GM19467 (cell line): ENCODE results near the gene WDR91.
"Not testable (repeated sequence)": the region's sequence is repeated elsewhere in the genome, so short reads cannot be mapped to it uniquely, and the experiment has no call there.

Experiments used
- ATAC-seq: cut with Tn5 transposase; IDR thresholded peaks from one replicate; pipeline ENCODE4 v1.9.1; 2021; ENCODE audit warnings: mild to moderate bottlenecking, moderate library complexity; ENCODE audit not compliant: unreplicated experiment

The WDR91 gene

DNA sequence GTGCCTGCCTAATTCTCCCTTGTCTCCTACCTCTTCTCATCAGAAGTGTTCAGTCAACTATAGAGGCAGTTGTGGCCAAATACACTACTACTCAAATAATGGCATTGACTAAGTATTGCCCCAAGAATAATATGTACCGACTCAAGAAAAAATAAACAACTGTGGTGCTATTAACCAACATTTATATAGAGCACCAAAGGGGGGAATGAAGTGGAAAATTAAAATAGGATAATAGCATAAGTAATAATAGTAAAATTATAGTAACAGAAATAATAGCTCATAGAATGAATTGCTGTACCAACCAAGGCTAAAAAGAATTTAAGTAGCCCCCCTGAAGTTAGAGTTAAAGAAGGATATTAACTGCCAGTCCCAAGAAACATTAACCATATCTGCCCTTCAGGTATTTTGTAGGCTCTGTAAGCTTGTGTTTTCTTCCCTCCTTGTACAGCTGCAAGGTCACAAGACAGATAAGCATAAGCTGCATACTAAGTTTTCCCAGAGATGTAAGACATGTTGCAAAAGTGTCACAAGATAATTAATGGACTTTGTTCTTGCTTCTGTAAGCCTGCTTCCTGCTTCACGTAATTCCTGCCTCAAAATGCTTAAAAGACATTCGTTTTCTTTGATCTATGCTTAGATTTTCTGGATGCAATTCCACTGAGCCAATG, 29.9 kb downstream of the WDR91 start:
- no peak for ATAC-seq

- no peak for ATAC-seq
Measured at GRCh38 chr7:135180122-135180521, 31.2 kb downstream of the WDR91 start.

DNA sequence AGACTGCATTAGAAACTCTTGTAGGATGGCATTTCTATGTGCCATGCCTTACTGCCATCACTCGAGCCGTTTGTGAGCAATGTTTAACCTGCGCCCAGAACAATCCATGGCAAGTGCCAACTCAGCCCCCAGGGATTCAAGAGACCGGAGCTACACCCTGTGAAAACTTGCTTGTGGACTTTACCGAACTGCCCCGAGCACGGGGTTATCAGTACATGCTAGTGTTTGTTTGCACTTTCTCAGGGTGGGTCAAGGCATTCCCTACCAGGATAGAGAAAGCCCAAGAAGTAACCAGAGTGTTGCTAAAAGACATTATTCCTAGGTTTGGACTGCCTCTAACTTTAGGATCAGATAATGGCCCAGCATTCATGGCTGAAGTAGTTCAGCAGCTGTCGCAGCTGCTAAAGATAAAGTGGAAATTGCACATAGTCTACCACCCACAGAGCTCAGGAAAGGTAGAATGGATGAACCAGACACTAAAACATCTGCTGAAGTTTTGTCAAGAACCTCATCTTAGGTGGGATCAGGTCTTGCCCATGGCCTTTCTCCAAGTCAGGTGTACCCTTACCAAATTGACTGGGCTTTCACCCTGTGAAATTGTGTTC, 31.9 kb downstream of the WDR91 start:
- ATAC-seq, result no peak

GRCh38 chr7:135178364-135178763, 33.0 kb downstream of the WDR91 start:
- ATAC-seq, result no peak

- no peak for ATAC-seq
Measured at GRCh38 chr7:135177028-135177696, 34.2 kb downstream of the WDR91 start.

DNA sequence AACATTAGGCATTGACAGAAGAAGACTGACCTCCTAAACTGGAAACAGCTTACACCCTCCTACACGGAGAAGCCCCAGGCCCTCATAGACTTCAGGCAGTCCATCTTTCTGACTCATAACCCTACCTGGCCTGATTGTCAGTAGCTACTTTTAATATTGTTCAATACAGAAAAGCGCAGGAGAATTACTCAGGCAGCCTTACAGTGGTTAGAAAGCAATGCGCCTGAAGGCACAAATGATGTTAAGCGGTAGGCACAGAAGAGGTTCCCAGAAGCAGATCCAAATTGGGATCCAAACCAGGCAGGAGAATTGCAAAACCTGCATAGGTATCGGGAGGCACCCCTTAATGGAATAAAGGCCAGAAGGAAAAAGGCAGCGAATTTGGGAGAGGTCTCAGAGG, 35.4 kb downstream of the WDR91 start:
- ATAC-seq, result no peak

DNA sequence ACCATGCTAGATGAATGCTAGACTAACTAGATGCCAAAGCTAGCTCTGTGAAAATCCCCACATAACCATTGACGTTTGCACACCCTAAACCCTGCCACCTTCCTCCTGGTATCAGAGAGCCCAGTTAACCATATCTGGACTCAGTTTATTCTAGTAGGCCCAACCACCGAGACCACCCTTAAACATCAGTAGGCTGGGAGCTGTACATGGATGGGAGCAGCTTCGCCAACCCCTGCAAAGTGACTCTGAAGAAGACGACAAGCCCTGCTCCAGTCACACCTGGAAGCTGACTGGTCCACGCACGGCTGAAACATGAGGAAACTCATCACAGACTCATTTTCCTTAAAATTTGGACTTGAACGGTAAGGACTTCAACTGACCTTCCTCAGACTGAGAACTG, 36.4 kb downstream of the WDR91 start:
- no peak for ATAC-seq

DNA sequence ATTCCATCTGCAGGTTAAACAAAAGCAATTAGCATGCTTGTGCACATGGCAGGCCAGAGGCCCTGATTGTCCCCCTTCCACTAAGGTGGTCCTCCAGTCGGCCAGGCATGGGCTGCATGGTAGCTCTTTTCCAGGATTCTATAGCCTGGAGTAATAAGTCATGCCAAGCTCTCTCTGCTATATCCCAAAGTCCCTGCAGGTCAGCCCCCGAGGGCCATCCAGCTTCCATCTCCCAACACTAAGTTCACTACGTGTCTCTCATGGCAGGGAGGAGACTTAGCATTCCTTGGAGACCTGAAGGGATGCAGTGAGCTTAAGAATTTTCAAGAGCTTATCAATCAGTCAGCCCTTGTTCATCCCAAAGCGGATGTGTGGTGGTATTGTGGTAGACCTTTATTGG, 37.4 kb downstream of the WDR91 start:
- not testable (repeated sequence) for ATAC-seq

DNA sequence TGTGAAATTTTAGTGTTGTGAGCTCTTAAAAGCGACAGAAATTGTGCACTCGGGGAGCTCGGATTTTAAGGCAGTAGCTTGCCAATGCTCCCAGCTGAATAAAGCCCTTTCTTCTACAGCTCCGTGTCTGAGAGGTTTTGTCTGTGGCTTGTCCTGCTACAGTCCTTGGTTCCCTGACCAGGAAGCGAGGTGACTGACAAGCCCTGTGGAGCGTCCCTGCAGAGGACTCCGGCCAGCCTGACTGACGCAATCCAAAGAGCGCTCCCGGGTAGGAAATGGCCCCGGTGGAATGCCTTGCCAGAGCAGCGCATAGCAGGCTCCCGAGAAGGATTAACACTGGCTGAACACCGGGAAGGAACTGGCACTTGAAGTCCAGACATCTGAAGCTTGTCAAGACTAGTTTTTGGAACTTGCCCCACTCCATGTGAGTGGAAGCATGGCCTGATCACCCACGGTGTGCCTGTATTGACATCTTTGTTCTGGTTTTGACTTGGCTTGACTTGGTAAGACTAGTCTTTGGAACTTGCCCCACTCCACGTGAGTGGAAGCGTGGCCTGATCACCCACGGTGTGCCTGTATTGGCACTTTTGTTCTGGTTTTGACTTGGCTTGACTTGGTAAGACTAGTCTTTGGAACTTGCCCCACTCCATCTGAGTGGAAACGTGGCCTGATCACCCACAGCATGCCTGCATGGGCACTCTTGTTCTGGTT, 39.6 kb downstream of the WDR91 start:
- not testable (repeated sequence) for ATAC-seq

DNA sequence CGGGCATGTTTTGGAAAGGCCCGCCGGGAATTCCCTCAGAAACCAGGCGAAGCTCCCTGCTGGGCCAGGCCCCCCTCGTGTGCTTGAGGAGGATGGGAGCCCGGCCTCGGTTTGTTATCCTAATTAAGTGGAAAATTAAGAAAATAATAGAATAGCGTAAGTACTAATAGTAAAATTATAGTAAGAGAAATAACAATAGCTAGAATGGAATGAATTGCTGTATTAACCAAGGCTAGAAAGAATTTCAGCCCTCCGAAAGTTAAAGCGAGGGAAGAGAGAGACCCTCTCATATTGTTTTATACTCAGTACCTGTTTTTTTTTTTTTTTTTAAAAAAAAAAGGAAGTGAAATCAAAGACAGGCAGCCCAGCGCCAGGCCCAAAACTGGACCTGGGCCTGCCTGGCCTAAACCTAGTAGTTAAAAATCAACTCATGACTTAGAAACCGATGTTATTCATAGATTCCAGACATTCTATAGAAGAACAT, 40.3 kb downstream of the WDR91 start:
- ATAC-seq, result peak; percentile 23

DNA sequence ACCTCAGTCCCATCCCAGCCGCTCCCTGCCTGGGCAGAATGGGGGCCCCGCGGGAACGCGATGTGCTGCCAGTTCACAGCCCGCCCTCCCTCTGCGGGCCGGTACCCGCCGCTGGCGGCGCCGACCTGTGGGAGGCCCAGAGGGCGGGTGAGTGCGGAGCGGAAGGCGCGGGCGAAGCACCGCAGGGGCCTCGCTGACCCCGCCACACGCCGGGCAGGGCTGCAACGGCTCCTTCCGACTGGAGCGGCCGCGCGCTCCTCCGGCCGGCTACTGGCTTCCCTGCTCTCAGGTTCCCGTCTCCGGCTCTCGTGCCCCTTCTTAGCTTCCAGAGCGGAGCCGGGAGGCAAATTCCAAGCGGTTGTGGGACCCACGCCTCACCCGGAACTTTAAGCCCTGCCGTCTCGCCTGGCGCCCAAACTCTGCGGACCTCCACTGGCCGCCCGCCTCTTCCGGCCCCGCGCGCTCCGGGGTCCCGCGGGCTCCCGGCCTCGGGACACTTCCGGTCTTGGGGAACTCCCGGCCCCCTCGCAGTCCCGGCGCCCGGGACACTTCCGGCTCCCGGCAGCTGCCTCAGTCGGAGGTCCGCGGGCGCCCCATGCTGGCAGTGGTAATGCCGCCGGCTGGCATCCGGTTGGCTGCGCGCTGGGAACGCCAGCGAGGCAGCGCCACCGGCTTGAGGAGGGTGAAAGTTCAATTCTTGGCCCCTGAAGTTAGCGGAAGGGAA, 40.9 kb downstream of the WDR91 start, which contains the start of gene CYREN:
Gene CYREN (minus strand): TSS at position 434 of the 724 bp plus-strand sequence. CDS start 1,785 bp downstream, outside the sequence.
- ATAC-seq, result peak; percentile 73

DNA sequence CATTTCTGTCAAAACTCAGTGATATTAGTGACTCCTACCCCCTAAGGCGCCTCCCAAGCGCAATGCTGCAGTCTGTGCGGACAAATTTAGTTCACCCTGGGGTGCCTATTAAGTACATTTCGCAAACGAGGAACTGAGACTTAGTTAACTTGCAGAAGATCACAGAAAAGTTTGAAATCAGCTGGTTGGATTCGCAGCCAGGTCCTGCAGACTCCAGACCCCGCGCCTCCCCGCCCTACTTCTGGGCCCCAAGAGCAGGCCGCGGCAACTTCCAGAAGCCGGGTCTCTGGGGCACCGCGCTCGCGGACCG, 41.4 kb downstream of the WDR91 start:
- no peak for ATAC-seq

DNA sequence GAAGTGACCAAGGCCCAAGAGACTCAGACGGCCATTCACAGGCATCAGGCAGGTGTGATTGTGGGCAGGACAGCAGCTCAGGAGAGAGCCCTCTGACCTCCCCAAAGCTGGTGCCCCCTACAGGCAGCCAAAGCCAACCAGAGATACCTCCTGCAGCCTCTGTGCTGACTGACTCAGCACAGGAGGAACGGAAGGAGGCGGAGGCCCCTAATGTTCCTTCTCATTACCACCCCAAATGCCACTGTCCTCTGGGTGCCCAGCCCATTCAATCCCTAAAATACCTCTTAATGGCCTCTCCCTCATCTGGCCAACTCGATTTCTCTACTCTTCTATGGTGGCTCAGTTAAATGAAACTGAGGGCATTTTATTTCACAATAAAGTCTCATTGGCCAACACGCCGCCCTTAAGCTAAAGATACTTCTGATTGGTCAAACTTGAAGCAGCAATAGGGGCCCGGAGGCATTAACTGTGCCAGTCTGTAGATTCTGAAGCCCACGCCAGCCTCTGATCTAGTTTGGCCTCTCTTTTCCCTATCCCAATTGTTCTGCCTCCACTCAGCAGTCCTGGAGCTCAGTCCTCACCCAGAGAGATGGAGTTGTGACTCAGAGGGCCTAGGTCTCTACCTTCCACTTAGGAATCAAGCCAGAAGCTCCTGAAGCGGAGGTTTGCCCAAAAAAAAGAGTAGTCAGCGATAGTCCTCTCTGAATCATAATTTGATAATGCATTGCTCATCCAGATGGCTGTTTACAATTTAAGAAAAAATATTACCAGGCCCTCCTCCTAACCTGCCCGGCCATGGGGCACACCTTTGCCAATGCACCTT, 42.0 kb downstream of the WDR91 start:
- peak; percentile 34 for ATAC-seq

GRCh38 chr7:135168489-135169140, 42.7 kb downstream of the WDR91 start:
- no peak for ATAC-seq

DNA sequence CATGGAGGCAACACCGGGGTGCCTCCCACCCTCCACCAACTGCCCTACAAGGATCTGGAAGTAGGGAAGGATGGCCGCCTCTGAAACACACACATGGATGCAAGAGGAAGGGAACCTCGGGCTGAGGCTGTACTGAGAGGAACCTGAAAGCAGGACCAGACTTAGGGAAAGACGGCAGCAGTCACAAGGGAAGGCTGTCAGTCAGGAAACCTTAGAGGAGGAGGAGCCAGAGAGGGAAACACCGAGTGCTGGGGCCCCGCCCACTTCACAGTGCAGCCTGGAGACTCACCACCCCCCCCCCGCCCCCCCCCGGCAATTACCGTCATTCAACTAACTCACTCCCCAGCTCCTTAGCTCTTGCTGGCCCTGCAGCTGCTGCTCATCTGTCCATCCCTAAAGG, 43.3 kb downstream of the WDR91 start:
- ATAC-seq, result no peak

DNA sequence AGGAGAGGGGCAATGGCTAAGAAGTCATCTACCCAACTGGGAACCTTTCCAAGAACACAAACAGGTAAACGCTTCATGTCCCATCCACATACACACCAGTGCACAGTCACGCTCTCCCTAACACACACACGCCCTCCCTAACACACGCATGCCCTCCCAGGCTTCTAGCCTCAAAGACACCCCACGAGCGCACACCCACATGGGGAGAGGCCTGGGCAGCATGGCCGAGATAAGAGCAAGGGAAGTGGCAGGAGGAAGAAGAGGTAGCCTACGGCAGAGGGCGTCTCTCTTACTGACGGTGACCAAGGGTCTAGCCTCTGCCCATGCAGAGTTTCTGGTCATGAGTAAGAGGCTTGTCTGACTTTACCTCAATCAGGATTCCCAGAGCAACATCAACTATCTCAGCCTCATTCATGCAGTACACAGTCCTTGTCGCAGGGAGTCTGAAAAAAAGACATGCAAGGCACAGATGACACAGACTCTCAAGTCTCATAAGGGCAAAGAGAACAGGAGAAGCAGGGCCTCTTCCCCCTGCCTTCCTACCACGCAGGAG, 43.9 kb downstream of the WDR91 start:
- no peak for ATAC-seq

- ATAC-seq, result no peak
Measured at GRCh38 chr7:135166338-135166990, 44.9 kb downstream of the WDR91 start.

DNA sequence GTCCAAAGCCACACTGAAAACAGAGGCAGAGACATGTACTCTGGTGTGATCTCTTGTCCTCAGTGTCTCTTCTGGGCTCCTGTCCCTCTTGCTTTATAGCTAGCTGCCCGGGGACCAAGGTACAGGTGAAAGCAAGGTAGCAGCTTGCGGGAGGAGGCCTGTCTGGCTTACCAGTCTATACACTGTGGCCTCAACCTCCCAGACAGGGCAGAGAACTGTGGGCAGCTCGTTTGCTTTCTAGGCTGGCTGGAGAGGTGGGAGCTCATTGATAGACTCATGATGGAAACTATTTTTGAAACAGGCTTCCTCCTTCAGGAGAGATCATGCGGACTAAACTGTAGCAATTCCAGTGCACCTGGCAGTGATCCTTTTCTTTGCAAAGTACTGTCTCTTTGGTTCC, 45.5 kb downstream of the WDR91 start:
- ATAC-seq, result no peak
